Upper lobe of right lung (tissue), 1 donor: Measurements from ENCODE around the gene ACKR2. TPM values are rescaled to one million over a fixed set of nuclear protein-coding genes. Genes with fewer than 3 reads are reported as not detected.

ENCODE experiments used
- ATAC-seq: fragments of 200-7000 bp; cut with Tn5 transposase; one replicate; pipeline ENCODE4 v1.9.1; 2020; ENCODE audit warnings: mild to moderate bottlenecking, moderate library complexity
- DNase-seq: peaks from one replicate; pipeline ENCODE4 v3.0.0-alpha.2; 2020
- H3K27ac ChIP-seq: fragments of 200-600 bp; one replicate; pipeline ENCODE4 v1.8.0; 2022
- H3K27me3 ChIP-seq: fragments of 200-600 bp; one replicate; pipeline ENCODE4 v1.8.0; 2022; ENCODE audit warnings: mild to moderate bottlenecking
- H3K36me3 ChIP-seq: fragments of 200-600 bp; one replicate; pipeline ENCODE4 v1.8.0; 2022
- H3K4me1 ChIP-seq: fragments of 200-600 bp; one replicate; pipeline ENCODE4 v1.8.0; 2022
- H3K4me3 ChIP-seq: fragments of 200-600 bp; one replicate; pipeline ENCODE4 v1.8.0; 2022; ENCODE audit warnings: mild to moderate bottlenecking
- H3K9me3 ChIP-seq: fragments of 200-600 bp; one replicate; pipeline ENCODE4 v1.8.0; 2022
- CTCF ChIP-seq: fragments of 200-600 bp; IDR thresholded peaks from one replicate; pipeline ENCODE4 v1.8.0; 2022; ENCODE audit warnings: antibody characterized with exemption
- intact Hi-C: fragments of 100-400 bp; cut with DNase I; formaldehyde crosslinking; loops from one replicate; pipeline ENCODE4 v1.11.0; 2022
- total RNA-seq: library from RNA; stranded (reverse); fragmentation: NEBNext Ultra II Directional; extraction: Animal tissue kit (Norgen Biotek cat#: 25700); gene quantifications from one replicate; pipeline ENCODE4 v1.2.1, GENCODE V29; 2021
- donor health status: DM: no; HTN: yes; CAD: no; lungs with severe emphysema.

ACKR2 gene
- total RNA-seq, 1 donor from 2014 or later = 5.2 TPM

GRCh38 chr3:42865256-42865655, 56.0 kb downstream of the ACKR2 start:
- DNase-seq (no peak), ATAC-seq (no peak)
- no peak for TF ChIP-seq CTCF
- Histone ChIP-seq H3K27ac (no peak overlapping the region), H3K4me3 (no peak overlapping the region), H3K27me3 (no peaks in the 10 kb centered on the region), H3K36me3 (no peaks in the 10 kb centered on the region), H3K4me1 (no peaks in the 10 kb centered on the region), H3K9me3 (no peaks in the 10 kb centered on the region)
- intact Hi-C loops = no loop called here

- H3K4me3 ChIP-seq = no peak overlapping the region
- TF ChIP-seq CTCF = no peak
- no peaks in the 10 kb centered on the region for H3K9me3 ChIP-seq
- no peaks in the 10 kb centered on the region for H3K36me3 ChIP-seq
- no peaks in the 10 kb centered on the region for H3K27me3 ChIP-seq
- no peak overlapping the region for H3K27ac ChIP-seq
- DNase-seq = no peak
- no peaks in the 10 kb centered on the region for H3K4me1 ChIP-seq
- intact Hi-C loops = no loop called here
- ATAC-seq = no peak
Measured at GRCh38 chr3:42867138-42867537, 57.9 kb downstream of the ACKR2 start.

- Histone ChIP-seq H3K27me3 (no peaks in the 10 kb centered on the region), H3K9me3 (no peaks in the 10 kb centered on the region), H3K36me3 (no peaks in the 10 kb centered on the region), H3K4me1 (no peaks in the 10 kb centered on the region), H3K27ac (no peak overlapping the region), H3K4me3 (no peak overlapping the region)
- no peak for ATAC-seq
- intact Hi-C loops = no loop called here
- DNase-seq = no peak
- no peak for TF ChIP-seq CTCF
Measured at GRCh38 chr3:42868841-42869240, 59.6 kb downstream of the ACKR2 start.

GRCh38 chr3:42871592-42872196, 62.4 kb downstream of the ACKR2 start:
- ATAC-seq = no peak
- H3K4me1 ChIP-seq = no peaks in the 10 kb centered on the region
- no peaks in the 10 kb centered on the region for H3K27me3 ChIP-seq
- intact Hi-C loops = no loop called here
- no peak for TF ChIP-seq CTCF
- H3K4me3 ChIP-seq = no peak overlapping the region
- DNase-seq = no peak
- no peaks in the 10 kb centered on the region for H3K9me3 ChIP-seq
- H3K27ac ChIP-seq = no peak overlapping the region
- H3K36me3 ChIP-seq = no peaks in the 10 kb centered on the region

- no peak for DNase-seq
- H3K27me3 ChIP-seq = no peaks in the 10 kb centered on the region
- intact Hi-C loops = no loop called here
Measured at GRCh38 chr3:42872718-42873117, 63.5 kb downstream of the ACKR2 start.

More at GRCh38 chr3:42872718-42873117, 63.5 kb downstream of the ACKR2 start:
- Histone ChIP-seq H3K27ac (no peak overlapping the region), H3K4me1 (no peaks in the 10 kb centered on the region), H3K36me3 (no peaks in the 10 kb centered on the region), H3K4me3 (no peak overlapping the region), H3K9me3 (no peaks in the 10 kb centered on the region)
- no peak for ATAC-seq
- TF ChIP-seq CTCF = no peak
